ENCODE data around the gene NDUFA8.

DNA sequence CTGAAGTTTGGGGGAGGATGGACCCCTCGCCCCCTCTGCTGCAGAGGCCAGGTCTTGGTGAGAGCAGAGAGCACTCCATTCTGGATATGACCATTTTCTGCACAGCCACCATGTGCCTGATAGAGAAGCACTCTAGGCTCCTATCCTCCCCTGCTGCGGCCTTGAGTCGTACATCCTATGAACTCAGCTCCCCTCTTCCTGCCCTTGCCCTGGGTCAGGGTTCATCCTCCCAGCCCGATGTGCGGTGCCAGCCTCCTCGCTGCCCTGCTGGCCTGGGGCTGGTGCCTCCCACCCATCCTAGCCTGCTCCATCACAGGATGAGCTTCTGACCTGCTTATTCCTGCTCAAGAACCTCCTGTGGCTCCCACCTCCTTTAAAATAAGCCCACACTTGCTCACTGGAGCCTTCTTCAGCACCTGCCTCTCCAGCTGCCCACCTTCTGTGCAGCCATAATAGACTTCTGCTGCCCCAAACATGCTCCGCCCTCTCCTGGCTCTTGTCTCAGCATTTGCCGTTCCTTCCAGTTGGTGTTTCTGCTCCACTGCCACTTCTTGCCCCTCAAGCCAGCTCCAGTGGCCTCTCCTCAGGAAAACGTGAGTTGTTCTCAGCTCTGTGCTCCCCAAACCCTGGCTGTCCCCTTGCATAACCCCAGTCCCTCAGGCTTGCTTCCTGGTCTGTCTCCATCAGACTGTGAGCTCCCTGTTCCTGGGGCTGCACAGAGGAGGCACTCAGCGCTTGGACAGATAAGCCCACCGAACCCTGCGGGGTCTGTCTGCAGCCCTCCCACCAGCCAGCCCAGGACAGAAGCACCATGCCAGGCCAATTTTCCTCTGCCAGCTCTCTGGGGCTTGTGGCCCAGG lies 44.2 kb downstream of the NDUFA8 start:
- TF ChIP-seq POLR2A (IDR thresholded peaks at IDR 0.05) = no peak
- TF ChIP-seq CTCF (IDR thresholded peaks at IDR 0.05) = no peak
